SJCRH30 (cell line): Measurements from ENCODE around the gene EIF3A. TPM values are rescaled to one million over a fixed set of nuclear protein-coding genes. Genes with fewer than 3 reads are reported as not detected.
A peak's percentile ranks its signal among the peaks of the same experiment; 100 is the strongest.

Source experiments
- DNase-seq, 2 experiments: peaks; one replicate each; pipeline ENCODE4 v3.0.0-alpha.2; 2015 to 2020
- H3K27ac ChIP-seq: fragments of 250-450 bp; sonication (Bioruptor Pico); 2 replicates; pipeline ENCODE4 v1.5.1; 2020; ENCODE audit warnings: mild to moderate bottlenecking, moderate library complexity
- H3K27me3 ChIP-seq: fragments of 250-450 bp; sonication (Bioruptor Pico); 2 replicates; pipeline ENCODE4 v1.5.1; 2020; ENCODE audit warnings: mild to moderate bottlenecking, moderate library complexity
- H3K36me3 ChIP-seq: fragments of 250-450 bp; sonication (Bioruptor Pico); 2 replicates; pipeline ENCODE4 v1.5.1; 2020; ENCODE audit warnings: mild to moderate bottlenecking, moderate library complexity
- H3K4me1 ChIP-seq: fragments of 250-450 bp; sonication (Bioruptor Pico); 2 replicates; pipeline ENCODE4 v1.5.1; 2020; ENCODE audit warnings: mild to moderate bottlenecking, moderate library complexity
- H3K4me3 ChIP-seq: fragments of 250-450 bp; sonication (Bioruptor Pico); 2 replicates; pipeline ENCODE4 v1.5.1; 2020; ENCODE audit warnings: mild to moderate bottlenecking, moderate library complexity
- H3K9me3 ChIP-seq: fragments of 250-450 bp; sonication (Bioruptor Pico); replicated peaks from 2 replicates; pipeline ENCODE4 v1.5.1; 2020; ENCODE audit warnings: mild to moderate bottlenecking, moderate library complexity
- total RNA-seq: library from RNA; depleted of rRNA; stranded (reverse); fragments of >200 nt; shearing (Covaris generic); gene quantifications from 2 replicates; pipeline ENCODE4 v1.2.3, GENCODE V29; 2014

EIF3A gene
- total RNA-seq, 1 experiment from 2014 or later = 192 TPM

GRCh38 chr10:119024882-119025281, 55.7 kb downstream of the EIF3A start:
- peak in 1 of 2 experiments; percentile 33 for DNase-seq
- H3K36me3 ChIP-seq = no peaks in the 10 kb centered on the region
- H3K4me3 ChIP-seq = no peak overlapping the region
- H3K27ac ChIP-seq = no peak overlapping the region
- no peaks in the 10 kb centered on the region for H3K9me3 ChIP-seq
- H3K27me3 ChIP-seq = no peaks in the 10 kb centered on the region
- peaks cover 24% of the 10 kb centered on the region for H3K4me1 ChIP-seq

GRCh38 chr10:119023553-119023868, 57.1 kb downstream of the EIF3A start:
- Histone ChIP-seq H3K9me3 (peaks cover 3% of the 10 kb centered on the region; the same call in 1 of the 2 replicates), H3K4me1 (peaks cover 24% of the 10 kb centered on the region), H3K27me3 (no peaks in the 10 kb centered on the region), H3K4me3 (no peak overlapping the region), H3K36me3 (no peaks in the 10 kb centered on the region), H3K27ac (no peak overlapping the region)
- DNase-seq = no peak

- H3K36me3 ChIP-seq = no peaks in the 10 kb centered on the region
- peaks cover 24% of the 10 kb centered on the region for H3K4me1 ChIP-seq
- peaks cover 3% of the 10 kb centered on the region; the same call in 1 of the 2 replicates for H3K9me3 ChIP-seq
- H3K27ac ChIP-seq = no peak overlapping the region
- peak; percentile 48 to 68 for DNase-seq
- H3K4me3 ChIP-seq = no peak overlapping the region
- no peaks in the 10 kb centered on the region for H3K27me3 ChIP-seq
These were observed 57.6 kb downstream of the EIF3A start for GRCh38 chr10:119022846-119023552.

GRCh38 chr10:119020627-119020946, 60.0 kb downstream of the EIF3A start:
- no peak for DNase-seq
- Histone ChIP-seq H3K4me1 (peaks cover 21% of the 10 kb centered on the region), H3K9me3 (peaks cover 3% of the 10 kb centered on the region; the same call in 1 of the 2 replicates), H3K27me3 (no peaks in the 10 kb centered on the region), H3K36me3 (no peaks in the 10 kb centered on the region), H3K27ac (no peak overlapping the region), H3K4me3 (no peak overlapping the region)

GRCh38 chr10:119007211-119007574, 73.4 kb downstream of the EIF3A start:
- no peak overlapping the region for H3K4me3 ChIP-seq

GRCh38 chr10:119006451-119007210, 74.0 kb downstream of the EIF3A start:
- H3K9me3 ChIP-seq = no peaks in the 10 kb centered on the region
- H3K4me3 ChIP-seq = no peak overlapping the region
- peak in 1 of 2 experiments; percentile 38 for DNase-seq
- H3K27ac ChIP-seq = no peak overlapping the region
- no peaks in the 10 kb centered on the region for H3K27me3 ChIP-seq
- H3K36me3 ChIP-seq = no peaks in the 10 kb centered on the region
- peaks cover 7% of the 10 kb centered on the region for H3K4me1 ChIP-seq

More at GRCh38 chr10:119007211-119007574, 73.4 kb downstream of the EIF3A start:
- H3K27ac ChIP-seq = no peak overlapping the region
- no peak for DNase-seq
- no peaks in the 10 kb centered on the region for H3K9me3 ChIP-seq
- H3K36me3 ChIP-seq = no peaks in the 10 kb centered on the region
- H3K4me1 ChIP-seq = peaks cover 7% of the 10 kb centered on the region
- no peaks in the 10 kb centered on the region for H3K27me3 ChIP-seq

GRCh38 chr10:119005362-119006043, 75.1 kb downstream of the EIF3A start:
- no peaks in the 10 kb centered on the region for H3K36me3 ChIP-seq
- H3K27me3 ChIP-seq = no peaks in the 10 kb centered on the region
- DNase-seq = no peak
- H3K9me3 ChIP-seq = no peaks in the 10 kb centered on the region
- peaks cover 10% of the 10 kb centered on the region for H3K4me1 ChIP-seq
- H3K27ac ChIP-seq = no peak overlapping the region
- no peak overlapping the region for H3K4me3 ChIP-seq

- H3K9me3 ChIP-seq = no peaks in the 10 kb centered on the region
- no peaks in the 10 kb centered on the region for H3K27me3 ChIP-seq
- DNase-seq = no peak
- peaks cover 10% of the 10 kb centered on the region for H3K4me1 ChIP-seq
- H3K4me3 ChIP-seq = no peak overlapping the region
- no peak overlapping the region for H3K27ac ChIP-seq
- H3K36me3 ChIP-seq = no peaks in the 10 kb centered on the region
These were observed 76.9 kb downstream of the EIF3A start for GRCh38 chr10:119003572-119004289.

GRCh38 chr10:119001717-119002500, 78.7 kb downstream of the EIF3A start:
- Histone ChIP-seq H3K27me3 (no peaks in the 10 kb centered on the region), H3K4me1 (peaks cover 4% of the 10 kb centered on the region), H3K27ac (no peak overlapping the region), H3K9me3 (no peaks in the 10 kb centered on the region), H3K36me3 (no peaks in the 10 kb centered on the region), H3K4me3 (no peak overlapping the region)
- DNase-seq = no peak

GRCh38 chr10:118998183-118998582, 82.4 kb downstream of the EIF3A start:
- H3K4me3 ChIP-seq = no peak overlapping the region
- peaks cover 3% of the 10 kb centered on the region; the same call in 1 of the 2 replicates for H3K4me1 ChIP-seq
- H3K9me3 ChIP-seq = no peaks in the 10 kb centered on the region
- DNase-seq = no peak
- no peak overlapping the region for H3K27ac ChIP-seq
- H3K27me3 ChIP-seq = no peaks in the 10 kb centered on the region
- H3K36me3 ChIP-seq = no peaks in the 10 kb centered on the region

- Histone ChIP-seq H3K27ac (no peak overlapping the region), H3K9me3 (no peaks in the 10 kb centered on the region), H3K4me3 (no peak overlapping the region), H3K4me1 (peaks cover 3% of the 10 kb centered on the region; the same call in 1 of the 2 replicates), H3K36me3 (no peaks in the 10 kb centered on the region), H3K27me3 (no peaks in the 10 kb centered on the region)
- no peak for DNase-seq
These were observed 83.2 kb downstream of the EIF3A start for GRCh38 chr10:118997379-118997778.

GRCh38 chr10:118995739-118996138, 84.9 kb downstream of the EIF3A start:
- H3K4me3 ChIP-seq = no peak overlapping the region
- no peaks in the 10 kb centered on the region for H3K36me3 ChIP-seq
- peaks cover 12% of the 10 kb centered on the region for H3K4me1 ChIP-seq
- no peaks in the 10 kb centered on the region for H3K27me3 ChIP-seq
- H3K9me3 ChIP-seq = no peaks in the 10 kb centered on the region
- H3K27ac ChIP-seq = no peak overlapping the region
- DNase-seq = no peak

- H3K27me3 ChIP-seq = no peaks in the 10 kb centered on the region
- no peak for DNase-seq
- H3K4me1 ChIP-seq = peaks cover 12% of the 10 kb centered on the region
- no peaks in the 10 kb centered on the region for H3K9me3 ChIP-seq
- no peak overlapping the region for H3K4me3 ChIP-seq
- H3K36me3 ChIP-seq = no peaks in the 10 kb centered on the region
- H3K27ac ChIP-seq = no peak overlapping the region
These were observed 86.3 kb downstream of the EIF3A start for GRCh38 chr10:118994321-118994720.

- Histone ChIP-seq H3K36me3 (no peaks in the 10 kb centered on the region), H3K9me3 (no peaks in the 10 kb centered on the region), H3K27me3 (no peaks in the 10 kb centered on the region), H3K4me1 (peaks cover 12% of the 10 kb centered on the region), H3K4me3 (no peak overlapping the region), H3K27ac (no peak overlapping the region)
- no peak for DNase-seq
These were observed 87.4 kb downstream of the EIF3A start for GRCh38 chr10:118993214-118993613.
